ENCODE measurements around the gene POLR1A.

The POLR1A gene

DNA sequence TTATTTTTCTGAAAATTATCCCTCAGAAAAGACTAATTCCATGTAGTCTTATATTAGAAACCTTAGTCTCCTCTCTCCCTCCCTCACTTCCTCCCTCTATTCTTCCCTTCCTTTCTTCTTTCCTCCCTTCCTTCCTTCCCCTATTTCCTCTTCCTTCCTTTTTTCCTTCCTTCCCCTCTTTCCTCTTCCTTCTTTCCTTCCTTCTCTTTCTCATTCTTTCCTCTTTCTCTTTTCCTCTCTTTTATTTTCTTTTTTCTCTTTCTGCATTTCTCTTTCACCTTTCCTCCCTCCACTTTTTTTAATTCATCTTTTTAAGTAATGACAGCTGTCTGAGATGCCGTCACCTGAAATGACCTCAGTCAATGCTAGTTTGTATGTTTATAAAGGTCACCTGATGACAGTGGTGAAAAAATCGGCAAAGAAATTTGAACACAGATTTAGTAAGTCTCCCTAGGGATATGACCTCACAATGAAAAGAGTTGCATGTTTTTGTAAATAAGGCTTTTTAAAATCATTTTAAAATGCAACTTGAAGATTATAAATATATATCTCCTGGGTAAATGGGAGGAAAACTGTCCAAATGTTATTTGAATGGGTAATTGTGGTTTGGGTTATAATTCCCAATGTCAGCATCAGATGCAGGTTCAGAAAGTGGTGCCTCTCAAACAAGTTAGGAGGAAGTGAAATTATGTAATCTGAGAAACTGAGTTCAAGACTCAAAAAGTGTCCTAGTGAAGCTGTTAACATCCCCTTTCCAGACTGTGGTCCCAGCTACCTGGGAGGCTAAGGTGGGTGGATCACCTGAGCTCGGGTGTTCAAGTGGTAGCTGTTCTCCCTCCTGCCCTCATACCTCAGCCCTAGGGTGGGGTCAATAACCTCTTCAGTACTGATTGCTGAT, 126.6 kb downstream of the POLR1A start:
- no peak for DNase-seq (ENCODE audit: low read depth in 2 of 2)

DNA sequence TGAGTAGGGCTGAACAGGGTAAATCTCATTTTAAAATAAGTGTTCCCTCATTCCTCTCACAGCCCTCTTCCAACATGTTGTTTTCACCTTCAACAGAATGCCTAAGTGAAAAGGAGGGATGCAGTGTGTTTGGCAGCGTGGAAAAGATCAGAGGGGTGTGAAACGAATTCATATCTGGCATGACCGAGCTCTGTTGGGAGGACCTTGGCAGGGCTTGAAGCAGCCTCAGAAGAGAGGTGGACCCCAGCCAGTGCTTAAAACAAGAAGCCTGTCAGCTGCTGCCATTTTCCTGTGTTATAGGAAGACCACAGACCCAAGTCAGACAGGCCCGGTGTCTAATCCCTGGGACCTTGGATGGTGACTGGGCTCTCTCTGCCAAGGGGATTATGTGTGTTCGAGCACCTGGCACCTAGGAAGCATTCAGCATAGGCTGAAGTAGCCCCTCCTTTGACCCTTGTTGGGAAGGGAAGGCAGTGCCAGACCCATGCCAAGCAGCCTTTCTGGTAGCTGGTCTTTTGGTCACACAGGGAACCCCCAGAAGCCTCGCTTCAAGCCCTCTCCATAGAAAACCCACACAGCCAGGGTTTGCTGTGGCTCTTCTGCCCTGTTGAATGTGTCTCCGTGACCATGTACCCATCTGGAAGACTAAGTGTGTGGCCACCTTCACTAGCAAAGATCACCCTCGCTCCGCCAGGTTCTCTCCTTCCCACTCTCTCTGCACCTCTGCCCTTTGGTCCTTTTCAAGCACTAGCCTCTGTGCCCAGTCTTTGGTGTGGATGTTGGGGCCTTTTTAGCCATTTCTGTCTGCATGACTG, 129.4 kb downstream of the POLR1A start:
- no peak for DNase-seq (ENCODE audit: low read depth in 2 of 2)

DNA sequence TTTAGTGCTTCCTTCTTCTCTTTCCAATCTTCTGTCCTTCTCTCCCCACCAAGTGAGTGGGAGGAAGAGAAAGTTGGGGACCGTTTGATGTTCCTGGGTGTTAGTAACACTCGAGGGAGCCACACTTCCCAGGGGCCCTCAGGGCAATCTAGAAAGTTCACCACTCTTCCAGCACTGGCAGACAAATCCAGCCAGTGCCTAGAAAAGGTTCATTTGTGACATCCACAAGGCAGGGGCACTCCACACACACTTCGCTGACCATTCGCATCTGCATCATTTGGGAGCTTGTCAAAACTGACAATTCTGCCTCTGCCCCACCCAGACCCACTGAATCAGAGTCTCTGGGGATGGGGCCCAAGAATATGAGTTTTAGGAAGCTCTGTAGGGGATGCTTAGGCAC, 130.1 kb downstream of the POLR1A start:
- no peak for DNase-seq (ENCODE audit: low read depth in 2 of 2)

DNA sequence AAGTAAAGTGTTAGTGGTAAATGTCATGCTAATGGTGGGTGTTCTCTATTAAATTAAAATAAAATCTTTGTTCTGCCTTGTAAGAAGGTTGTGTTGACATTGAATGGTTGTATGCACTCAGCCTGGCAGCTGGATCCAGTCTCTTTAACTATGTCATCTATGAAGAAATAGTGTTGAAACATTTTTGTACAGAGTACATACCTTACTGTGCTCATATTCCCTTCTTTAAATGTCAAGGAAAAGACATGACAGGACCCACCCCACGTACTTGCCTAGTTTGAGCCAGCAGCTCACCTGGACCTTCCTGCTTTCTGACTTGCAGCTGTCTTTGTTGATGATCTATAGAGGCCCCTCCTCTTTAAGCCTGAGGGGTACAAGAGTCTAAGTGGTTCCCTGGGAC, 131.3 kb downstream of the POLR1A start:
- no peak for DNase-seq (ENCODE audit: low read depth in 2 of 2)

DNA sequence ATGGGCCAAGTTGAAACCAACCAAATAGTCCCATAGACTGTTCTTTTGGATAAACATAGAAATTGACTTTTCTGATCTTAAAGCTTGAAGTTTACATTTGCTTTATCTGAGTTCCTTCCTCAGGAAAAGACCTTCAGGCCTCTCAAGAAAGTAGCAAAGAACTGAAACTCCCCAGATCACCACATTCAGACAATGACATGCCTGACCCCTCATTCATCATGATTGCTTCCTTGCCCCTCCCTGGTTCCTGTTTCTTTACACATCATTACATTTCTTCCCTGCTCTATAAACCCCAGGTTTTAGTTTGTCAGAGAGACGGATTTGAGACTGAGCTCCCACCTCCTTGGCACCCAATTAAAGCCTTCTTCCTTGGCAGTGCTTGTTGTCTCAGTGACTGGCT, 133.3 kb downstream of the POLR1A start:
- no peak for DNase-seq (ENCODE audit: low read depth in 2 of 2)

DNA sequence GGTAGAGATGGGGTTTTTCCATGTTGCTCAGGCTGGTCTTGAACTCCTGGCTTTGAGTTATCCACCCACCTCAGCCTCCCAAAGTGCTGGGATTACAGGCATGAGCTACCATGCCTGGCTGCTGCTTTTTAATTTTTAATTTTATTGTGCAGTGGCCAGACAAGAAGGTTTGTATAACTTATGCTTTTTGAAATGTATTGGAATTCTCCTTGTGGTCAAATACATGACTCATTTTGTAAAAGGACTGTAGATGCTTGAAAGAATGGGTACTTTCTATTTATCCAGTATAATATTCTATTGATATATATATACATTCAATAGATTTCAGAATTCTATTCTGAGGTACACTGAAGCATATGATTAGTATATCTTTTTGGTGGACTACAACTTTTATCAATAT, 134.3 kb downstream of the POLR1A start:
- no peak for DNase-seq (ENCODE audit: low read depth in 2 of 2)

Data from stimulated activated CD8-positive, alpha-beta memory T cell treated with anti-CD3 and anti-CD28 coated beads, Interleukin-7, amount 100 ng/mL, for 4 hours (primary cell).